GM12872 (cell line): Measurements from ENCODE around the gene HCRTR2.

ENCODE experiments used
- CTCF ChIP-seq: IDR thresholded peaks from 3 replicates; pipeline ENCODE4 v1.5.1; 2011; ENCODE audit warnings: low read depth, mild to moderate bottlenecking, low read length, moderate library complexity; ENCODE audit not compliant: insufficient read depth

The HCRTR2 gene

GRCh38 chr6:55153284-55153683 lies 21.0 kb upstream of the HCRTR2 start:
- TF ChIP-seq CTCF: no peak

GRCh38 chr6:55167860-55168259 lies 6.5 kb upstream of the HCRTR2 start:
- TF ChIP-seq CTCF: no peak

- TF ChIP-seq CTCF: no peak
These were observed 1.0 kb downstream of the HCRTR2 start for GRCh38 chr6:55175078-55176049.

GRCh38 chr6:55176958-55177357 lies 2.6 kb downstream of the HCRTR2 start:
- no peak for TF ChIP-seq CTCF

- TF ChIP-seq CTCF: no peak
These were observed 5.9 kb downstream of the HCRTR2 start for GRCh38 chr6:55180258-55180657.

- no peak for TF ChIP-seq CTCF
These were observed 7.8 kb downstream of the HCRTR2 start for GRCh38 chr6:55182016-55182650.

- no peak for TF ChIP-seq CTCF
These were observed 10.6 kb downstream of the HCRTR2 start for GRCh38 chr6:55184782-55185530.
